Osteocyte (in vitro differentiated cells): ENCODE measurements around the gene MAP1B. TPM values are rescaled to one million over a fixed set of nuclear protein-coding genes. Genes with fewer than 3 reads are reported as not detected.

Experiments
- DNase-seq: peaks from one replicate; pipeline ENCODE4 v3.0.0; 2021; ENCODE audit warnings: mixed read lengths; ENCODE audit not compliant: unreplicated experiment; ENCODE audit errors: extremely low spot score
- H3K27ac Mint-ChIP-seq: one replicate; pipeline ENCODE4 v1.8.0; 2021; ENCODE audit warnings: mild to moderate bottlenecking, mixed read lengths; ENCODE audit not compliant: unreplicated experiment
- H3K27me3 Mint-ChIP-seq: one replicate; pipeline ENCODE4 v1.8.0; 2021; ENCODE audit warnings: mixed read lengths; ENCODE audit not compliant: unreplicated experiment
- H3K36me3 Mint-ChIP-seq: one replicate; pipeline ENCODE4 v1.8.0; 2021; ENCODE audit warnings: mixed read lengths; ENCODE audit not compliant: unreplicated experiment
- H3K4me1 Mint-ChIP-seq: one replicate; pipeline ENCODE4 v1.8.0; 2021; ENCODE audit warnings: mixed read lengths; ENCODE audit not compliant: unreplicated experiment
- H3K4me3 Mint-ChIP-seq: one replicate; pipeline ENCODE4 v1.8.0; 2021; ENCODE audit warnings: mild to moderate bottlenecking, moderate library complexity, mixed read lengths; ENCODE audit not compliant: unreplicated experiment
- H3K9me3 Mint-ChIP-seq: one replicate; pipeline ENCODE4 v1.8.0; 2021; ENCODE audit warnings: mixed read lengths; ENCODE audit not compliant: unreplicated experiment
- total RNA-seq: library from RNA; stranded (reverse); gene quantifications from 2 replicates; pipeline ENCODE4 v1.2.1, GENCODE V29; 2021
- TF ChIP-seq, protein P1 (sequence below): fragments of 200-600 bp; sonication (generic); IDR thresholded peaks from 2 replicates; pipeline ENCODE4 v1.5.0; 2021; ENCODE audit warnings: antibody characterized with exemption, mild to moderate bottlenecking, moderate library complexity

The MAP1B gene
- total RNA-seq, 1 donor from 2014 or later = 189 TPM

GRCh38 chr5:72146056-72146455, 38.8 kb downstream of the MAP1B start:
- peaks cover 42% of the 10 kb centered on the region for H3K36me3 Mint-ChIP-seq
- no peak for DNase-seq
- TF ChIP-seq, protein P1, sequence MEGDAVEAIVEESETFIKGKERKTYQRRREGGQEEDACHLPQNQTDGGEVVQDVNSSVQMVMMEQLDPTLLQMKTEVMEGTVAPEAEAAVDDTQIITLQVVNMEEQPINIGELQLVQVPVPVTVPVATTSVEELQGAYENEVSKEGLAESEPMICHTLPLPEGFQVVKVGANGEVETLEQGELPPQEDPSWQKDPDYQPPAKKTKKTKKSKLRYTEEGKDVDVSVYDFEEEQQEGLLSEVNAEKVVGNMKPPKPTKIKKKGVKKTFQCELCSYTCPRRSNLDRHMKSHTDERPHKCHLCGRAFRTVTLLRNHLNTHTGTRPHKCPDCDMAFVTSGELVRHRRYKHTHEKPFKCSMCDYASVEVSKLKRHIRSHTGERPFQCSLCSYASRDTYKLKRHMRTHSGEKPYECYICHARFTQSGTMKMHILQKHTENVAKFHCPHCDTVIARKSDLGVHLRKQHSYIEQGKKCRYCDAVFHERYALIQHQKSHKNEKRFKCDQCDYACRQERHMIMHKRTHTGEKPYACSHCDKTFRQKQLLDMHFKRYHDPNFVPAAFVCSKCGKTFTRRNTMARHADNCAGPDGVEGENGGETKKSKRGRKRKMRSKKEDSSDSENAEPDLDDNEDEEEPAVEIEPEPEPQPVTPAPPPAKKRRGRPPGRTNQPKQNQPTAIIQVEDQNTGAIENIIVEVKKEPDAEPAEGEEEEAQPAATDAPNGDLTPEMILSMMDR = no peak
- no peaks in the 10 kb centered on the region for H3K9me3 Mint-ChIP-seq
- H3K27me3 Mint-ChIP-seq = no peaks in the 10 kb centered on the region
- peaks cover 69% of the 10 kb centered on the region for H3K4me1 Mint-ChIP-seq
- no peak overlapping the region for H3K4me3 Mint-ChIP-seq
- H3K27ac Mint-ChIP-seq = peak overlapping the region; percentile 32

DNA sequence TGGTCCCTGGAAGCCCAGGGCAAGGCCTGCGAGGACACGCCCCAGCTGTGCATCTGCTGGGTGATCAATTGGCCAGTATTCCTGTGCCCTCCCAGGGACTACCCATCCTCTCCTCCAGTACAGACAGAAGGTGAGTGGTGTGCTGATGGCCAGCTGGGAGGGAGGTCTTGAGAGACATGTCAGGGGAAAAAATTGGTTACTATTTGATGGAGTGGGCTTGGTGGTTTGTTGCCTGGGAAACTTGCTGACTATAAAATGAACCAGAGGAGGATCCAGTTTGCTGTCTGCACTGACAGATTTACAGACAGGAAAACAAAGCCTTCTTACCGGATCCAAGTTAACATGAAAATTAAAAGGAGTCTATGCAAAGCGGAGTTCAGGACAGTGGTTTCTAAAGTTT, 40.3 kb downstream of the MAP1B start:
- DNase-seq = no peak
- no peak overlapping the region for H3K27ac Mint-ChIP-seq

DNA sequence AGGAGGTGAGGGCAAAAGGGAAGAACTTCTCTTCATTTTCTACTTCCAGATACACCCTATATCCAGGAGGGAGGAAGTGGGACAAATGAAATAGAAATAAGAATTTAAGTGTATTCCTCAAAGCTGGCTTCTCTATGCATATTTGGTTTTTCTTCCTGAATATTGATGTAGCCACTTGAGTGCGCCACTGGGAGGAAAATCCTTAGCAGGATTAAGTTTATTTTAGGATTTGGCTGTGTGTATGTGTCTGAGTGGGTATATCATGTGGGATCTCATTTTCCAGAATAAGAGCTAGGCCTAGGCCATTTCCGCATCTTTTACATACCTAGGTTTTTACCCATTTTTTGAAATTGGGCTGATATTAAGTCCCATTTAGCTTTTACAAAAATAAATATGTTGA, 42.5 kb downstream of the MAP1B start:
- H3K36me3 Mint-ChIP-seq = peaks cover 32% of the 10 kb centered on the region
- DNase-seq = no peak
- no peaks in the 10 kb centered on the region for H3K27me3 Mint-ChIP-seq
- H3K4me3 Mint-ChIP-seq = no peak overlapping the region
- peak overlapping the region; percentile 40 for H3K27ac Mint-ChIP-seq
- H3K4me1 Mint-ChIP-seq = peaks cover 75% of the 10 kb centered on the region
- H3K9me3 Mint-ChIP-seq = no peaks in the 10 kb centered on the region
- TF ChIP-seq, protein P1 = peak; percentile 38

More for the DNA sequence above, 40.3 kb downstream of the MAP1B start:
- H3K9me3 Mint-ChIP-seq = no peaks in the 10 kb centered on the region
- H3K36me3 Mint-ChIP-seq = peaks cover 39% of the 10 kb centered on the region
- H3K27me3 Mint-ChIP-seq = no peaks in the 10 kb centered on the region
- peaks cover 70% of the 10 kb centered on the region for H3K4me1 Mint-ChIP-seq
- TF ChIP-seq, protein P1 = no peak
- no peak overlapping the region for H3K4me3 Mint-ChIP-seq

GRCh38 chr5:72151169-72151568, 43.9 kb downstream of the MAP1B start:
- no peak for DNase-seq
- Mint-ChIP-seq H3K4me1 (peaks cover 71% of the 10 kb centered on the region), H3K27me3 (no peaks in the 10 kb centered on the region), H3K9me3 (no peaks in the 10 kb centered on the region), H3K27ac (peak overlapping the region; percentile 83), H3K36me3 (peaks cover 26% of the 10 kb centered on the region), H3K4me3 (no peak overlapping the region)
- TF ChIP-seq, protein P1 = no peak

DNA sequence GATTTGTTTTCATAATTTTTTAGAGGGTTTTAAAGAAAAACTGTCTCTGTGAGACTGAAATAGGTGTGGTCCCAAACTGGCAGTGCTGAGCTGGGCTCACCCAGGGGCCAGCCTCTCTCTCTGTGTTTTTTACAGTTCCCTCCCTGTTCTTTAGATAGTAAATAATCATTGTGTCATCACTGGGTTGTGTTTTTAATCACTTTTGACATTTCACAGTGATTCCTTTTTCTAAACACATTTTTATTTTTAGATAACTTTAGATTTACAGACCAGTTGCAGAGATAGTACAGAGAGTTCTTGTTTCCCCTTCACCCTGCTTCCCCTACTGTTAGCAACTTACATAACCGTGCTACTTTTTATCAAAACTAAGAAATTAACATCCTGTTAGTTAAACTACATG, 44.4 kb downstream of the MAP1B start:
- no peaks in the 10 kb centered on the region for H3K27me3 Mint-ChIP-seq
- no peaks in the 10 kb centered on the region for H3K9me3 Mint-ChIP-seq
- peaks cover 29% of the 10 kb centered on the region for H3K36me3 Mint-ChIP-seq
- TF ChIP-seq, protein P1 = no peak
- H3K4me3 Mint-ChIP-seq = no peak overlapping the region
- peak overlapping the region; percentile 83 for H3K27ac Mint-ChIP-seq
- DNase-seq = no peak
- peaks cover 72% of the 10 kb centered on the region for H3K4me1 Mint-ChIP-seq
